Fibroblast of lung (primary cell): ENCODE measurements around the gene ZNF385B. TPM values are rescaled to one million over a fixed set of nuclear protein-coding genes. Genes with fewer than 3 reads are reported as not detected.

Source experiments
- DNase-seq, 2 donors: peaks; one replicate each; pipeline versions ENCODE4 v3.0.0 to v3.0.0-alpha.2; 2010; ENCODE audit warnings: low read depth in 2 of 2
- H2AFZ ChIP-seq: 2 replicates; pipeline ENCODE4 v1.5.1; 2012; ENCODE audit warnings: low read length, control low read depth, inconsistent platforms
- H3K27ac ChIP-seq: 2 replicates; pipeline ENCODE4 v1.5.1; 2011; ENCODE audit warnings: low read length, control low read depth; ENCODE audit not compliant: insufficient read depth
- H3K27me3 ChIP-seq: 2 replicates; pipeline ENCODE4 v1.5.1; 2011; ENCODE audit warnings: mild to moderate bottlenecking, low read length; ENCODE audit not compliant: control insufficient read depth, insufficient read depth
- H3K36me3 ChIP-seq: 2 replicates; pipeline ENCODE4 v1.5.1; 2011; ENCODE audit warnings: low read length; ENCODE audit not compliant: control insufficient read depth, insufficient read depth
- H3K4me1 ChIP-seq: 2 replicates; pipeline ENCODE4 v1.5.1; 2011; ENCODE audit warnings: low read length; ENCODE audit not compliant: control insufficient read depth, insufficient read depth; ENCODE audit errors: extremely low read depth
- H3K4me2 ChIP-seq: 2 replicates; pipeline ENCODE4 v1.5.1; 2011; ENCODE audit warnings: low read length, control low read depth; ENCODE audit not compliant: insufficient read depth; ENCODE audit errors: extremely low read depth
- H3K4me3 ChIP-seq, 4 experiments: fragments of 200-600 bp in 1 of 4; sonication (generic) in 1 of 4; replicated peaks in 1 of 4; 2 replicates each; pipeline ENCODE4 v1.5.1; 2011 to 2016; ENCODE audit warnings: low read length in 4 of 4, low read depth in 3 of 4, mild to moderate bottlenecking in 3 of 4, control low read depth in 2 of 4, inconsistent platforms in 1 of 4, mixed read lengths in 1 of 4; ENCODE audit not compliant: insufficient read depth in 1 of 4; ENCODE audit errors: control extremely low read depth in 1 of 4
- H3K79me2 ChIP-seq: 2 replicates; pipeline ENCODE4 v1.5.1; 2012; ENCODE audit warnings: mild to moderate bottlenecking, low read length, inconsistent platforms; ENCODE audit not compliant: control insufficient read depth, insufficient read depth
- H3K9ac ChIP-seq: 2 replicates; pipeline ENCODE4 v1.5.1; 2011; ENCODE audit warnings: mild to moderate bottlenecking, low read length, control low read depth; ENCODE audit not compliant: insufficient read depth
- H3K9me3 ChIP-seq: 2 replicates; pipeline ENCODE4 v1.5.1; 2012; ENCODE audit warnings: low read depth, low read length; ENCODE audit not compliant: control insufficient read depth, insufficient read depth
- H4K20me1 ChIP-seq: 2 replicates; pipeline ENCODE4 v1.5.1; 2011; ENCODE audit warnings: low read length; ENCODE audit not compliant: control insufficient read depth, insufficient read depth; ENCODE audit errors: extremely low read depth
- EZH2 ChIP-seq: IDR thresholded peaks from 2 replicates; pipeline ENCODE4 v1.5.1; 2012; ENCODE audit warnings: low read length, control low read depth, mild to moderate bottlenecking; ENCODE audit errors: missing control alignments
- polyA plus RNA-seq, 2 donors: library from polyadenylated mRNA; depleted of rRNA in 1 of 2; stranded (reverse) in 1 of 2; unstranded in 1 of 2; fragments of >200 nt; gene quantifications; 2 replicates each; pipeline ENCODE4 v1.2.1, GENCODE V29; 2011 to 2012; ENCODE audit warnings: missing spikeins in 1 of 2
- total RNA-seq: library from RNA; depleted of rRNA; stranded (reverse); fragments of >200 nt; gene quantifications from 2 replicates; pipeline ENCODE4 v1.2.1, GENCODE V29; 2014
- TF ChIP-seq, protein P1 (sequence below), 2 donors: IDR thresholded peaks in 1 of 2; conservative IDR thresholded peaks in 1 of 2; 1 replicate in 1 of 2; 2 replicates in 1 of 2; pipeline ENCODE4 v1.5.1; 2011 to 2012; ENCODE audit warnings: low read length in 2 of 2, control low read depth in 1 of 2, inconsistent platforms in 1 of 2, low read depth in 1 of 2, mild to moderate bottlenecking in 1 of 2

Gene ZNF385B
- total and polyA plus RNA-seq, 2 donors (not counting 1 experiment from before 2014, with no cell fraction given): 0.06 TPM; not detected in 1

DNA sequence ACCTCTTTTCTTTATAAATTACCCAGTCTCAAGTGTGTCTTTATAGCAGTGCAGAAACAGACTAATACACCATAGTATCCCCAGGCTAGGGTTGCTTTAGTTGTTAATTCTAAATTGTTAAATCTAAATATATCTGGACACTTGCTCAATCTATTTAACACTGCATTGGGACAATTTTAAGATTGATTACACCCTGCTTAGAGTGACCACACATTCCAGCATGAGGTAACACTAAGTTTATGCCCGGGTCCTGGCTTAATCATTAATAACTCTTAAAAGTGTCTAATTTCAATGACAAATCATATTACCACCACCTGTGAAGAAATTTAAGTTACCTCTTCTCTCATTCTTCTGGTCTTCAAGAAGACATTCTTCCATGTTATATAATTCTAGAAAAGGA, 131.4 kb downstream of the ZNF385B start:
- H3K4me1 ChIP-seq: no peaks in the 10 kb centered on the region
- H3K79me2 ChIP-seq: no peaks in the 10 kb centered on the region
- H4K20me1 ChIP-seq: no peaks in the 10 kb centered on the region
- no peak overlapping the region for H2AFZ ChIP-seq
- no peak for DNase-seq
- no peak overlapping the region for H3K4me2 ChIP-seq
- H3K9me3 ChIP-seq: no peaks in the 10 kb centered on the region
- no peak overlapping the region for H3K27ac ChIP-seq
- TF ChIP-seq EZH2: no peak
- TF ChIP-seq, protein P1, sequence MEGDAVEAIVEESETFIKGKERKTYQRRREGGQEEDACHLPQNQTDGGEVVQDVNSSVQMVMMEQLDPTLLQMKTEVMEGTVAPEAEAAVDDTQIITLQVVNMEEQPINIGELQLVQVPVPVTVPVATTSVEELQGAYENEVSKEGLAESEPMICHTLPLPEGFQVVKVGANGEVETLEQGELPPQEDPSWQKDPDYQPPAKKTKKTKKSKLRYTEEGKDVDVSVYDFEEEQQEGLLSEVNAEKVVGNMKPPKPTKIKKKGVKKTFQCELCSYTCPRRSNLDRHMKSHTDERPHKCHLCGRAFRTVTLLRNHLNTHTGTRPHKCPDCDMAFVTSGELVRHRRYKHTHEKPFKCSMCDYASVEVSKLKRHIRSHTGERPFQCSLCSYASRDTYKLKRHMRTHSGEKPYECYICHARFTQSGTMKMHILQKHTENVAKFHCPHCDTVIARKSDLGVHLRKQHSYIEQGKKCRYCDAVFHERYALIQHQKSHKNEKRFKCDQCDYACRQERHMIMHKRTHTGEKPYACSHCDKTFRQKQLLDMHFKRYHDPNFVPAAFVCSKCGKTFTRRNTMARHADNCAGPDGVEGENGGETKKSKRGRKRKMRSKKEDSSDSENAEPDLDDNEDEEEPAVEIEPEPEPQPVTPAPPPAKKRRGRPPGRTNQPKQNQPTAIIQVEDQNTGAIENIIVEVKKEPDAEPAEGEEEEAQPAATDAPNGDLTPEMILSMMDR (conservative IDR thresholded peaks at IDR 0.05 in 1 of 2, IDR thresholded peaks at IDR 0.05 in 1 of 2; ENCODE audit: low read depth in 1 of 2, low read length in 2 of 2): no peak
- no peak overlapping the region for H3K4me3 ChIP-seq
- no peaks in the 10 kb centered on the region for H3K36me3 ChIP-seq
- H3K27me3 ChIP-seq: no peaks in the 10 kb centered on the region
- no peak overlapping the region for H3K9ac ChIP-seq

DNA sequence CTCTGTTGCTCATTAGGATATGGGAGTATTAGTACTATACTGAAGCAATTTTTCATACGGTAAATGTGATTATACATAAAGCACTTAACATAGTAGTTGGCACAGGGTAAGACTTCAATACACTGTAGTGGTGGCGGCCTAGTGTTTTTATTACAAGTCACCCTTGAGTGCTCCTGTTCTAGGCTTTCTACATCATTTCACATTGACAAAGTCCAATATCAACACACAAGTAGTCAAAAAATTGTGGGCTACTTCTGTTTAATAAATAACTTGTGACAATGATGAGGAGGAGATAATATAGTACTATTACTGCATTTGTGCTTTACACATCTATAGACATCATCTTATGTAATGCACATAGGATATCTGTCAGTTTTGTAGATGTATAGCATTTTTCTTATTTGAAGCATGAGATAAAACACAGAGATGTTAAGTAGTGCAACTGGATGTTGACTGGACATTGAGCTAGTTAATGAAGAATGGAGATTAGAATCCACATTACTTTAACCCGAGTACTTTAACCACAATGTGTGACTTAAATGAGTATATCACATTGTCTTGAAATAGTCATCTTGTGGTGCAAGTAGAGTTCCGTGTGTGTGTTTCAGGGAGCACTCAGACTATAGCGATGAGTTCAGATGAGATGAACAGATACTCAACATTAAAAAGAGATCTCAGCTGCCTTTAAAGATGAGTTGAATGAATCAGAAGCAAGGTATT, 134.8 kb downstream of the ZNF385B start:
- no peak for DNase-seq
- H3K36me3 ChIP-seq: no peaks in the 10 kb centered on the region
- no peak for TF ChIP-seq EZH2
- no peaks in the 10 kb centered on the region for H3K4me1 ChIP-seq
- no peak overlapping the region for H3K27ac ChIP-seq
- no peaks in the 10 kb centered on the region for H3K9me3 ChIP-seq
- H3K9ac ChIP-seq: no peak overlapping the region
- H4K20me1 ChIP-seq: no peaks in the 10 kb centered on the region
- no peak overlapping the region for H3K4me2 ChIP-seq
- H3K4me3 ChIP-seq: no peak overlapping the region
- H2AFZ ChIP-seq: no peak overlapping the region
- no peaks in the 10 kb centered on the region for H3K27me3 ChIP-seq
- no peaks in the 10 kb centered on the region for H3K79me2 ChIP-seq

DNA sequence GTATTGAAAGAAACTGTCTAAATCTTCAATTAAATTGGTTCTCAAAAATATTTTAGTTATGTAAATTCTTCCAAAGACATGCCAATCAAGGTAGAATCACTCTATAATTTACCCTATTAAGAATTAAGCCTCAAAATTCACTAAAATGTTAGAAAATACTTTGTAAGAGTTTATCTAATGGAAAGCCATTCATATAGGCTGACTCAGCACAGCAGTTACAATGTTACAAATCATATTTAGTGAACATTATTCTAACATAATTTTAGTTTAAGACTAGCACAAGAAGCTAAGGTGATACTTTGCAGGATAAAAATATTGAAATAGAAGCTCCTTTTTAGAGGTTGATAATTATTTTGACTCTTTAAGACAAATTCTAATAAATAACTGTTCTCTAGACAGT, 137.0 kb downstream of the ZNF385B start:
- no peak overlapping the region for H3K4me3 ChIP-seq

More for the DNA sequence above, 137.0 kb downstream of the ZNF385B start:
- no peak overlapping the region for H3K27ac ChIP-seq
- no peaks in the 10 kb centered on the region for H3K36me3 ChIP-seq
- no peaks in the 10 kb centered on the region for H3K27me3 ChIP-seq
- no peak overlapping the region for H3K9ac ChIP-seq
- H4K20me1 ChIP-seq: no peaks in the 10 kb centered on the region
- no peaks in the 10 kb centered on the region for H3K79me2 ChIP-seq
- TF ChIP-seq EZH2: no peak
- TF ChIP-seq, protein P1 (conservative IDR thresholded peaks at IDR 0.05 in 1 of 2, IDR thresholded peaks at IDR 0.05 in 1 of 2; ENCODE audit: low read depth in 1 of 2, low read length in 2 of 2): no peak
- H3K9me3 ChIP-seq: no peaks in the 10 kb centered on the region
- DNase-seq: no peak
- H3K4me2 ChIP-seq: no peak overlapping the region
- H3K4me1 ChIP-seq: no peaks in the 10 kb centered on the region
- no peak overlapping the region for H2AFZ ChIP-seq
